H9 (cell line): ENCODE data around the gene SDC3. TPM values are rescaled to one million over a fixed set of nuclear protein-coding genes. Genes with fewer than 3 reads are reported as not detected.
A peak's percentile ranks its signal among the peaks of the same experiment; 100 is the strongest.

Experiments used
- DNase-seq: peaks from one replicate; pipeline ENCODE4 v3.0.0-alpha.2; 2017
- H2AFZ ChIP-seq: one replicate; pipeline ENCODE4 v1.6.1; 2013; ENCODE audit warnings: mild to moderate bottlenecking, low read length, control low read depth, moderate library complexity
- H2AK5ac ChIP-seq: 2 replicates; pipeline ENCODE4 v1.6.1; 2013; ENCODE audit warnings: low read length, control low read depth, mixed read lengths; ENCODE audit not compliant: insufficient read length
- H2BK120ac ChIP-seq: one replicate; pipeline ENCODE4 v1.6.1; 2013; ENCODE audit warnings: low read depth, mild to moderate bottlenecking, low read length, control low read depth, inconsistent platforms; ENCODE audit not compliant: poor library complexity, severe bottlenecking
- H2BK12ac ChIP-seq: 2 replicates; pipeline ENCODE4 v1.6.1; 2013; ENCODE audit warnings: low read length, control low read depth, mixed read lengths, low read depth; ENCODE audit not compliant: insufficient read length
- H2BK15ac ChIP-seq: 2 replicates; pipeline ENCODE4 v1.6.1; 2013; ENCODE audit warnings: low read depth, low read length, control low read depth
- H2BK20ac ChIP-seq: one replicate; pipeline ENCODE4 v1.6.1; 2013; ENCODE audit warnings: low read depth, mild to moderate bottlenecking, low read length, control low read depth, inconsistent platforms; ENCODE audit not compliant: poor library complexity, severe bottlenecking
- H2BK5ac ChIP-seq: 2 replicates; pipeline ENCODE4 v1.6.1; 2013; ENCODE audit warnings: low read length, control low read depth, mixed read lengths; ENCODE audit not compliant: insufficient read length
- H3K14ac ChIP-seq: 2 replicates; pipeline ENCODE4 v1.6.1; 2013; ENCODE audit warnings: low read length, control low read depth; ENCODE audit not compliant: insufficient read depth
- H3K18ac ChIP-seq: 2 replicates; pipeline ENCODE4 v1.6.1; 2013; ENCODE audit warnings: low read depth, mild to moderate bottlenecking, mixed read lengths, low read length, control low read depth; ENCODE audit not compliant: insufficient read length
- H3K23ac ChIP-seq: 2 replicates; pipeline ENCODE4 v1.6.1; 2013; ENCODE audit warnings: low read length, control low read depth, mixed read lengths, low read depth; ENCODE audit not compliant: insufficient read length
- H3K23me2 ChIP-seq: 2 replicates; pipeline ENCODE4 v1.6.1; 2013; ENCODE audit warnings: low read depth, mild to moderate bottlenecking, mixed read lengths, low read length, control low read depth; ENCODE audit not compliant: insufficient read length, poor library complexity, severe bottlenecking
- H3K27ac ChIP-seq: 2 replicates; pipeline ENCODE4 v1.5.1; 2013; ENCODE audit warnings: low read length, control low read depth, mixed read lengths, low read depth; ENCODE audit not compliant: insufficient read length
- H3K27me3 ChIP-seq: 2 replicates; pipeline ENCODE4 v1.6.1; 2013; ENCODE audit warnings: low read length, control low read depth, inconsistent platforms; ENCODE audit not compliant: insufficient read depth
- H3K4ac ChIP-seq: 2 replicates; pipeline ENCODE4 v1.6.1; 2013; ENCODE audit warnings: low read depth, mild to moderate bottlenecking, control low read depth, inconsistent platforms, low read length, moderate library complexity
- H3K4me1 ChIP-seq: 2 replicates; pipeline ENCODE4 v1.6.1; 2013; ENCODE audit warnings: low read length, control low read depth, inconsistent platforms; ENCODE audit not compliant: insufficient read depth
- H3K4me2 ChIP-seq: 2 replicates; pipeline ENCODE4 v1.6.1; 2013; ENCODE audit warnings: low read length, control low read depth, mixed read lengths; ENCODE audit not compliant: insufficient read length, insufficient read depth
- H3K56ac ChIP-seq: 2 replicates; pipeline ENCODE4 v1.6.1; 2013; ENCODE audit warnings: low read depth, mild to moderate bottlenecking, mixed read lengths, low read length, control low read depth; ENCODE audit not compliant: insufficient read length
- H3K79me1 ChIP-seq: 2 replicates; pipeline ENCODE4 v1.6.1; 2013; ENCODE audit warnings: low read depth, mild to moderate bottlenecking, moderate library complexity, low read length, control low read depth, inconsistent platforms; ENCODE audit not compliant: insufficient read depth, poor library complexity, severe bottlenecking
- H3K79me2 ChIP-seq: 2 replicates; pipeline ENCODE4 v1.6.1; 2013; ENCODE audit warnings: low read length, control low read depth, inconsistent platforms; ENCODE audit not compliant: insufficient read depth
- H3K9ac ChIP-seq: 2 replicates; pipeline ENCODE4 v1.6.1; 2013; ENCODE audit warnings: low read length, control low read depth, mixed read lengths; ENCODE audit not compliant: insufficient read length; ENCODE audit errors: extremely low read depth
- H3K9me3 ChIP-seq: one replicate; pipeline ENCODE4 v1.6.1; 2013; ENCODE audit warnings: low read depth, low read length, inconsistent platforms; ENCODE audit not compliant: control insufficient read depth
- H3T11ph ChIP-seq: one replicate; pipeline ENCODE4 v1.6.1; 2013; ENCODE audit warnings: mild to moderate bottlenecking, low read length, control low read depth, inconsistent platforms
- H4K20me1 ChIP-seq: one replicate; pipeline ENCODE4 v1.6.1; 2013; ENCODE audit not compliant: control insufficient read depth, insufficient read length, insufficient read depth
- H4K5ac ChIP-seq: 2 replicates; pipeline ENCODE4 v1.6.1; 2013; ENCODE audit warnings: low read depth, mild to moderate bottlenecking, mixed read lengths, low read length, control low read depth; ENCODE audit not compliant: insufficient read length
- H4K8ac ChIP-seq: replicated peaks from 2 replicates; pipeline ENCODE4 v1.6.1; 2013; ENCODE audit warnings: low read length, control low read depth, mixed read lengths, low read depth; ENCODE audit not compliant: insufficient read length
- H4K91ac ChIP-seq: 2 replicates; pipeline ENCODE4 v1.6.1; 2013; ENCODE audit warnings: low read depth, mild to moderate bottlenecking, moderate library complexity, mixed read lengths, low read length, control low read depth; ENCODE audit not compliant: insufficient read length
- H3K27ac Mint-ChIP-seq, 3 experiments: 2 replicates in 2 of 3; 3 replicates in 1 of 3; pipeline ENCODE4 v1.8.0; 2020 to 2021; ENCODE audit warnings: mixed read lengths in 3 of 3, mild to moderate bottlenecking in 1 of 3, moderate library complexity in 1 of 3
- H3K27me3 Mint-ChIP-seq: 2 replicates; pipeline ENCODE4 v1.8.0; 2021; ENCODE audit warnings: low read depth, mild to moderate bottlenecking, moderate library complexity, mixed read lengths
- H3K36me3 Mint-ChIP-seq, 3 experiments: 2 replicates in 2 of 3; 3 replicates in 1 of 3; pipeline ENCODE4 v1.8.0; 2020 to 2021; ENCODE audit warnings: low read depth in 3 of 3, mixed read lengths in 3 of 3; ENCODE audit not compliant: insufficient read depth in 1 of 3
- H3K4me1 Mint-ChIP-seq, 2 experiments: 2 replicates each; pipeline ENCODE4 v1.8.0; 2020; ENCODE audit warnings: mixed read lengths in 2 of 2
- H3K4me3 Mint-ChIP-seq, 2 experiments: 2 replicates in 1 of 2; 3 replicates in 1 of 2; pipeline ENCODE4 v1.8.0; 2020 to 2021; ENCODE audit warnings: mild to moderate bottlenecking in 2 of 2, mixed read lengths in 2 of 2, moderate library complexity in 1 of 2
- H3K9me3 Mint-ChIP-seq, 2 experiments: 2 replicates in 1 of 2; 3 replicates in 1 of 2; pipeline ENCODE4 v1.8.0; 2020; ENCODE audit warnings: mild to moderate bottlenecking in 2 of 2, mixed read lengths in 2 of 2, moderate library complexity in 1 of 2
- CTCF ChIP-seq: fragments of 200-600 bp; sonication (generic); conservative IDR thresholded peaks from 3 replicates; pipeline ENCODE4 v1.8.0; 2021; ENCODE audit warnings: antibody characterized with exemption, mild to moderate bottlenecking
- WGBS: extraction: QIAGEN DNeasy Blood & Tissue Kit; methylation state at CpG from one replicate; pipeline ENCODE4 v1.1.7; 2013; ENCODE audit warnings: missing lambda C conversion rate, low lambda C conversion rate, mixed read lengths; ENCODE audit not compliant: insufficient read length; ENCODE audit errors: extremely low coverage; 5-methylcytosine and 5-hydroxymethylcytosine counted together
- total RNA-seq: library from RNA; stranded (reverse); gene quantifications from 2 replicates; pipeline ENCODE4 v1.2.1, GENCODE V29; 2021

SDC3 gene
- total RNA-seq, 1 experiment from 2014 or later, result 25.9 TPM

- no peak overlapping the region for H3K4me3 Mint-ChIP-seq
Measured at GRCh38 chr1:30852026-30852425, 56.5 kb downstream of the SDC3 start.

More at GRCh38 chr1:30852026-30852425, 56.5 kb downstream of the SDC3 start:
- Histone ChIP-seq H2AK5ac (no peak overlapping the region), H3K27me3 (no peaks in the 10 kb centered on the region), H3K23me2 (no peaks in the 10 kb centered on the region), H2BK120ac (no peak overlapping the region), H4K91ac (no peak overlapping the region), H3K4ac (no peak overlapping the region), H3K9me3 (no peaks in the 10 kb centered on the region), H3K56ac (no peak overlapping the region), H2BK5ac (no peak overlapping the region), H3K14ac (no peak overlapping the region), H4K20me1 (no peaks in the 10 kb centered on the region), H3K4me1 (peaks cover 10% of the 10 kb centered on the region; the same call in 1 of the 2 replicates), H3K27ac (no peak overlapping the region), H3K79me2 (no peaks in the 10 kb centered on the region), H3K79me1 (no peaks in the 10 kb centered on the region), H2AFZ (no peak overlapping the region), H2BK15ac (no peak overlapping the region), H4K8ac (no peak overlapping the region), H3K4me2 (no peak overlapping the region), H3K18ac (no peak overlapping the region), H4K5ac (no peak overlapping the region), H2BK20ac (no peak overlapping the region), H3K23ac (no peak overlapping the region), H3K9ac (no peak overlapping the region), H2BK12ac (no peak overlapping the region), H3T11ph (no peak overlapping the region)
- Mint-ChIP-seq H3K36me3 (no peaks in the 10 kb centered on the region; a peak in 1 of 7 replicates), H3K4me1 (peaks cover 39 to 50% of the 10 kb centered on the region in 2 experiments), H3K27ac (peak overlapping the region in 1 of 3 experiments; percentile 37; a peak in 1 of 7 replicates), H3K27me3 (peaks cover 6% of the 10 kb centered on the region), H3K9me3 (no peaks in the 10 kb centered on the region)
- no CpG with 5 or more reads among the region's 5 CpGs for WGBS
- DNase-seq, result no peak
- no peak for TF ChIP-seq CTCF
